Esophagus squamous epithelium (tissue), 4 donors: ENCODE measurements around the gene KMT2E.

Experiments used
- POLR2A ChIP-seq, 4 donors: fragments of 450-650 bp; IDR thresholded peaks; one replicate each; pipeline ENCODE4 v1.6.1; 2017; ENCODE audit warnings: antibody characterized with exemption in 4 of 4, mild to moderate bottlenecking in 4 of 4, moderate library complexity in 3 of 4
- TF ChIP-seq, protein P1 (sequence below), 6 experiments: fragments of 450-650 bp in 4 of 6; fragments of 200-600 bp in 2 of 6; sonication (generic) in 2 of 6; IDR thresholded peaks; one replicate each; pipeline ENCODE4 v1.5.1; 2016 to 2019; ENCODE audit warnings: antibody characterized with exemption in 6 of 6, mild to moderate bottlenecking in 4 of 6, moderate library complexity in 4 of 6

DNA sequence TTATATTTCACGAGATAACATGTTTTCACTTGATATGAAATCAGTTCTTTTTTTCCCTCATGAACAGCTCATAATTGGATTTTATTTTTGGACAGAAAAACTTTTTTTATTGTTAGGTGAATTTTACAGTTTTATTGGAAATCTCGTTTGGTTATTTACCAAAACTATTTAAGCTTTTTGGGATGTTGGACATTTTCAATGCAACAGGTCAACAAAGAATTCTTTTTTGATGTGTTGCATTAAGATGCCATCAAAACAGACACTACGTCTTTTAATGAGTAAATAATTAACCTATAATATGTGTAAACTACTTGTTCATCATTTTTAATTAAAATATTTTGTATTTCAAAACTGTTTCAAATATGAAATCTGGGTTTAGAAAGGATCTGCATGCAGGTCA lies 5.3 kb downstream of the KMT2E start:
- TF ChIP-seq, protein P1, sequence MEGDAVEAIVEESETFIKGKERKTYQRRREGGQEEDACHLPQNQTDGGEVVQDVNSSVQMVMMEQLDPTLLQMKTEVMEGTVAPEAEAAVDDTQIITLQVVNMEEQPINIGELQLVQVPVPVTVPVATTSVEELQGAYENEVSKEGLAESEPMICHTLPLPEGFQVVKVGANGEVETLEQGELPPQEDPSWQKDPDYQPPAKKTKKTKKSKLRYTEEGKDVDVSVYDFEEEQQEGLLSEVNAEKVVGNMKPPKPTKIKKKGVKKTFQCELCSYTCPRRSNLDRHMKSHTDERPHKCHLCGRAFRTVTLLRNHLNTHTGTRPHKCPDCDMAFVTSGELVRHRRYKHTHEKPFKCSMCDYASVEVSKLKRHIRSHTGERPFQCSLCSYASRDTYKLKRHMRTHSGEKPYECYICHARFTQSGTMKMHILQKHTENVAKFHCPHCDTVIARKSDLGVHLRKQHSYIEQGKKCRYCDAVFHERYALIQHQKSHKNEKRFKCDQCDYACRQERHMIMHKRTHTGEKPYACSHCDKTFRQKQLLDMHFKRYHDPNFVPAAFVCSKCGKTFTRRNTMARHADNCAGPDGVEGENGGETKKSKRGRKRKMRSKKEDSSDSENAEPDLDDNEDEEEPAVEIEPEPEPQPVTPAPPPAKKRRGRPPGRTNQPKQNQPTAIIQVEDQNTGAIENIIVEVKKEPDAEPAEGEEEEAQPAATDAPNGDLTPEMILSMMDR (IDR thresholded peaks at IDR 0.05), result no peak
- no peak for TF ChIP-seq POLR2A (IDR thresholded peaks at IDR 0.05)
